ENCODE results near the gene FAN1.
"Not testable (repeated sequence)": the region's sequence is repeated elsewhere in the genome, so short reads cannot be mapped to it uniquely, and the experiment has no call there.

The FAN1 gene

DNA sequence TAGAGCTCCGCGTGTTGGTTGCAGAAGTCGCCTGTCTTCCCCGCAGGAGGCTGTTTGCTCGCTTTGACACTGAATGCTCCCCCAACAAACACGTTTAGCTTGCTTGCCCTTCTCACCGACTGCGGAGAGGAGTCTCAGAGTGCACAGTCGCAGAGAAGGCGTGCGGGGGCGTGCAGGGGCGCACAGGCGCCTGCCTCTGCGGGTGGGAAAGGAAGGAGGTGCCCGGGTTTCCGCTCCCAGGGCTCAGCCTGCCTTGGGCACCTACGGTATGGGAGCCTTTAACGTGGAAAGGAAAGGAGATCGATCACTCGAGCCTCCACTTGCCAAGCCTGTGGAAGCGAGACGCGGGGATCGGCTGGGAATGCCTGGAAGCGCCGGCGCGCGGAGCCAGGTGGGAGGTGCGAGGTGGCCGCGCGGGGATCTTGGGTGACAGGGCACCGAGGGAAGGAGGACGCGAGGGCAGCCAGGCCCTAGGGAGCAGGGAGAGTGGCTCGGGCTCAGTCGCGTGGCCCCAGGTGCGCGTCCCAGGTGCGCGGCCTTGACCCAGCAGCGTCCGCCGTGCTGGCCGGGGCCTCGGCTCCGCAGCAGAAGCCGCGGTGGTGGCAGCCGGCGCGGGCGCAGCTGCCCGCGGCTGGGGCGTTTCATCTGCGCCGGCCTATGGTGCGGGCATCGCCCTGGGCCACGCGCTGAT lies at the start of gene FAN1:
Gene FAN1, plus strand, starts transcription at position 419 of the 691 bp plus-strand sequence. CDS start 749 bp downstream, outside the sequence.
- DNase-seq (ENCODE audit: low read depth in 2 of 2) = peak; percentile 71 to 79

DNA sequence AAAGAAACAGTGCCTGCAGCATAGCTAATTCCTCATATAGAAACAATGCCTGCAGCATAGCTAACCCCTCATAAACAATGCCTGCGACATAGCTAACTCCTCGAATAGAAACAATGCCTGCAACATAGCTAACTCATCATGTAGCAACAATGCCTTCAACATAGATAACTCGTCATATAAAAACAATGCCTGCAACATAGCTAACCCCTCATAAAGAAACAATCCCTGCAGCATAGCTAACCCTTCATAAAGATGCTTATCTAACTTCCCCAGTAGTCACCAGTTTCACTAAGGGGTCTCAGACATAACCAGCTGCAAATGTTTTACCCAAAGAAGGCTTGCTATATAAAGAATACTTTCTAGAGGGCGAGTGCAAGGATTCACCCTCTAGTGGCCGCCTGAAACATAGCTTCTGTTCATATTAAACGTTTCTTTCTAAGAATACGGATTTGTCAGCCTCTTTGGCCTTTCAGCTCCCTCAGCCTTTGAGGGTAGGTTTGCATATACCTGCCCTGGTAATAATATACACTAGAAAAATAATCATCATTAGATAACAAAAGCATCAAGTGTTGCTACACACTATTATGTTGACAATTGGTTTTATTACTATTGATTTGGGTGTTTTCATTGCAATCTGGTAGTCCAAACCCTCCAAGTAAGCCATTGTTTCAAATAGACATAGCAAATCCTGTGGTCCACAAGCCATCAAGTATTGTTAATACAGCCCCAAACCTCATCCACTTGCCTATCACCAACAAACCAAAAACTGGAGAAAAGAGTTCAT lies 44.4 kb upstream of the FAN1 start:
- no peak for DNase-seq (ENCODE audit: low read depth in 2 of 2)

DNA sequence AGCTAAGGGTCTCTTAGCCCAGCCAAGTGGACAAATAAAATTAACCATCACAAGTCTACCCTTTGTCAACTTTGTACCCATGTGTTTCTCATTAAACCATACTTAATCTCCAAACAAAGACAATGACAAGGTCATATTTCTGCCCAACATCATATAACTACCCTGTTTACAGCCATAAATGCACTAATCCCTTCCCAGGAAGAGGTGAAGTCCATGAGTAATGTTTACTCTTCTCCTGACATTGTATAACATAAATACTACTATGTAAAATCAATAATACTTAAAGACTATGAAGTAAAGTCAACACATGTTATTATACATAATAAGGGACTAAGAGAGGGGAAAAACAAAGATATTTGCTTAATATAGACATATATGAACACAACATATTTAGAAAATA lies 38.5 kb upstream of the FAN1 start:
- DNase-seq (ENCODE audit: low read depth in 2 of 2) = no peak

DNA sequence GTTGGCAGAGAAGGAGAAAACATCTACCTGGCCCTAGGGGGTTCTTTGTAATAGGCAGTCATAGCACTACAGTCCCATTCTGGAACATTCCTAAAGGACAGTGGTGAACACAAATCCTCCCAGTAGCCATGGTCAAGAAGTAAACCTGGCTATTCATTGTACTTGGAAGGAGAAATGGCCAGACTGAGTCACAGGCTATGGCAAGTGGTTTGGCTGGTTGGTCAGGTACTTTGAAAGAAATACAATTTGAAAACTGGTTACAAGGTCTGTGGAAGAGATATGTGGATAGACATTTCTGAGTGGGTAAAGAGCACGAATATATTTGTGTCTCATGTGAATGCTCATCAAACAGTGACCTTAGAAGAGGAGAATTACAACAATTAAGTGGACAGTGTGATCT lies 33.0 kb upstream of the FAN1 start:
- DNase-seq (ENCODE audit: low read depth in 2 of 2) = no peak

DNA sequence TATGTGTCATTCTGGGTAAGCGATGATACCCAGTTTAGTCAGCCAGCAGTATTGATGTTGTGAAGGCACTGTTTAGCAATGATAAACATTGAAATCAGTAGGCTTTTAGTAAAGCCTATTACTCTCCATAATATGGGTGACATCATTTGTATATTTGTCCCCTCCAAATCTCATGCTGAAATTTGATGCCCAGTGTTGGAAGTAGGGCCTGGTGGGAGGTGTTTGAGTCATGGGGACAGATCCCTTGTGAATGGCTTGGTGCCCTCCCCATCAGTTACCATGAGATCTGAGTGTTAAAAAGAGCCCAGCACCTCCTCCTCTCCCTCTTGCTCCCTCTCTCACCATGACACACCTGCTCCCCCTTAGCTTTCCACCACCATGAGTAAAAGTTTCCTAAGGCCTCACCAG lies 31.4 kb upstream of the FAN1 start:
- peak in 1 of 2 experiments; percentile 4 for DNase-seq (ENCODE audit: low read depth in 2 of 2)

DNA sequence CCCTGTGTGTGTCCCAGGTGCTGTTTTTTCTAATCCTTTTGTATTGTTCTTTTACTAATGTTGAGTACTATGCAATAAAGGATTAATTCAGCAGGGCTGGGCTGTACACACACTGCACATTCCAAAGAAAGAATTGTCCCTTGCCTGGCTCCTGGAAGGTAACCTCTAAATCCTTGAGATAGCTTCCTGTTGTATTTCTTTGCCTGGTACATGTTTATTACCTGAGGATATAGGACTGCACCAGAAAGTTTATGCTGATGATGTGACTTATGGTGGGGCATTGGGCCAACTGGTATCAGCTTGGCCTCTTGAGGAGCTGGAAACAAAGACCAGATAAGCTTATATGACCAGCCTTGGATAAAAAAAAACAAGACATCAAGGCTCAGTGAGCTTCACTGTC lies 26.6 kb upstream of the FAN1 start:
- DNase-seq (ENCODE audit: low read depth in 2 of 2) = no peak

DNA sequence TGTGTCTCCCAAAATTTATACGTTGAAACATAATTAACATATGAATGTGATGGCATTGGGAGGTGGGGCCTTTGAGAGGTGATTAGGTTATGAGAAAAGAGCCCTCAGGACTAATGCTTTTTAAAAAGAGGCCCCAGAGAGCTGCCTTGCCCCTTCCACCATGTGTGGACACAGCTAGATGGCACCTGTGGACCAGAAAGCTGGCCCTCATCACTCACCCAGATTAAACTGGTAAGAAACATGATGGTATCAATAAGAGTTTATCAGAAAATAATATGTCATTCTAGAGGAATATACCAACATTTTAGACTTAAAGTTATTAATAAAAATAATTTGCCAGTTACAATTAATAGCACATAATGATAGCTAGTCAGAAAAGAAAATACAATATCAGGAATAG lies 25.2 kb upstream of the FAN1 start:
- DNase-seq (ENCODE audit: low read depth in 2 of 2) = no peak

DNA sequence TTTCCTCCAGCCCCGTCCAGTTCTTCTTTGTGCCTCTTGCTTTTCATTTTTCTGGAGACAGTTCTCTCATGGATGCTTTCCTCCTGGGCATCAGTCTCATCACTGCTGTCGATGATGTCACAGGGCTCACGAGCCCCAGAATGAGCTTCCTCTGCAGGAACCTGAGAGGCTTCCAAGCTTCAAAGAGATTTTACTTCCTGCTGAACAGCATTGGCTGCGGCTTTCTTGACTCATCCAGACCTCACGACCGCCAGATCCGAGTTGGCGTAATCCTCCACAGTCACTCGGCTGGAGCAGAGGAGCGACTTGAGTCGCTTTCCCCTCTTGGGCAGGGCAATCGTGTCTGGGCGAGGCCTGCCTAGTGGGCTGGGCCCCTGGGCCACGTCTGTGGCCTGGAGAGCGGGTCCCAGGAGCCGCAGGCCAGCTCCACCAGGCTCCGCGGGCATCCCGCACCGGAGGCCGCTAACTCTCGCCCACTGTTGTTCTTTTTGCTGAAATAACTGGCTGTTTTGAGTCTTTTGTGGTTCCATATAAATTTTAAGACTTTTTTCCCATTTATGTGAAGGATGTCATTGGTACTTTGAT lies 20.8 kb upstream of the FAN1 start:
- DNase-seq (ENCODE audit: low read depth in 2 of 2) = no peak

DNA sequence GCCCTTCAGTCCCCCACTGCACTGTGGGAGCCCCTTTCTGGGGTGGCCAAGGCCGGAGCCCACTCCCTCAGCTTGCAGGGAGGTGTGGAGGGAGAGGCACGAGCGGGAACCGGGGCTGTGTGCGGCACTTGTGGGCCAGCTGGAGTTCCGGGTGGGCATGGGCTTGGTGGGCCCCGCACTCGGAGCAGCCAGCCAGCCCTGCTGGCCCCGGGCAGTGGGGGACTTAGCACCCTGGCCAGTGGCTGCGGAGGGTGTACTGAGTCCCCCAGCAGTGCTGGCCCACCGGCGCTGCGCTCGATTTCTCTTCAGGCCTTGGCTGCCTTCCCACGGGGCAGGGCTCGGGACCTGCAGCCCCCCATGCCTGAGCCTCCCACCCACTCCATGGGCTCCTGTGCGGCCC lies 20.0 kb upstream of the FAN1 start:
- DNase-seq (ENCODE audit: low read depth in 2 of 2) = not testable (repeated sequence)

DNA sequence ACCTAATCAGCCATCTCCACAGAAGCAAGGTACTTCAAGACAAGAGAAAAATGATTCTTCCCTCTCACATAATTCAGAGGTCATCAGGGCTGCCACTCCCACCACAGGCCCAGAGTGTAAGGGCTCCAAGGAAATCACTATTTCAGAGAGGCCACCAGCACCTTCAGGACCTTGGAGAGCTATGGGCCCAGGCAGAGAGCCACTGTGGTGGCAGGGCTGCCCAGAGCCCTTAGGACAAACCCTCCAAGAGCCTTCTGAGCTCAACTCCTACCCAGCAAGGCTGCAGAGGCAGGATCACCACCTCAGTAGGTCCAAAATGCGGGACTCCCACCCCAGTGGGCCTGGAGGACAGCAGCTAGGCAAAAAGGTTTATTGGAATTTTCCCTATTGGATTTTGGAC lies 17.9 kb upstream of the FAN1 start:
- no peak for DNase-seq (ENCODE audit: low read depth in 2 of 2)

DNA sequence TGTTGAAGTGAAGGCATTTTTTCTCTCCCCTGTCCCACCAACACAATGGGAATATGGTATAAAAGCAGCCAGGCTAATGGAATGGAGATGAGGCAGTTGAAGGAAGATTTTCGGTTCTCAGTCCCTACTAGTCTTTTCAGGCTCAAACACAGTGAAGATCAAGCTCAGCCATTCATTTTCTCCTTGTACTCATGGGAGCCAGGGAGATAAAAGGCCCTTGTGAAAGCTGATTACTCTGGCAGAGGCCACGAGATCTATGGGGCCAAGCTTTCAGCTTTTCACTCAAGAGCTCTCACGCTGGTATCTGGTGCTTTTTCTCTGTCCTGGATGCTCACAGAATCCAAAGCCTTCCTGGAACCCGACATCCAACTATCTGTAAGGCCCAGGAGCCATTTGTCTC lies 14.5 kb upstream of the FAN1 start:
- no peak for DNase-seq (ENCODE audit: low read depth in 2 of 2)

DNA sequence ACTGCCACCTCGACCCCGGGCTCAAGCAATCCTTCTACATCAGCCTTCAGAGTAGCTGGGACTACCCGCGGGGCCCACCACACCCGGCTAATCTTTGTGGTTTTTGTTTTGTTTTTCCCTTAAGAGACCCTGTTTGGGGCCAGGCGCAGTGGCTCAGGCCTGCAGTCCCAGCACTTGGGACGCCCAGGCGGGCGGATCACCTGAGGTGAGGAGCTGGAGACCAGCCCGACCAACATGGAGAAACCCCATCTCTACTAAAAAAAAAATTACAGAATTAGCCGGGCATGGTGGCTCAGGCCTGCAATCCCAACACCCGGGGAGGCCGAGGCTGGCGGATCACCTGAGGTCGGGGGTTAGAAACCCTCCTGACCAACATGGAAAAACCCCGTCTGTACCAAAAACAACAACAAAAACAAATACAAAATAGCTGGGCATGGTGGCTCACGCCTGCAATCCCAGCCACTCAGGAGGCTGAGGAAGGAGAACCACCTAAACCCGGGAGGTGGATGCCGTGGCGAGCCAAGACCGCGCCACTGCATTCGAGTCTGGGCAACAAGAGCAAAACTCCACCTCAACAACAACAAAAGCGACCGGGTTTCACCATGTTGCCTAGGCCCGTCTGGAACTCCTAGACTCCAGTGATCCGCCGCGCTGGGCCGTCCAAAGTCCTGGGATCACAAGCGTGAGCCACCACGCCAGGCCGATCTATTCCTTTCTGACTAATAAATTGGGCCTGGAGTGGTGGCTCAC lies 8.1 kb upstream of the FAN1 start:
- DNase-seq (ENCODE audit: low read depth in 2 of 2) = no peak

DNA sequence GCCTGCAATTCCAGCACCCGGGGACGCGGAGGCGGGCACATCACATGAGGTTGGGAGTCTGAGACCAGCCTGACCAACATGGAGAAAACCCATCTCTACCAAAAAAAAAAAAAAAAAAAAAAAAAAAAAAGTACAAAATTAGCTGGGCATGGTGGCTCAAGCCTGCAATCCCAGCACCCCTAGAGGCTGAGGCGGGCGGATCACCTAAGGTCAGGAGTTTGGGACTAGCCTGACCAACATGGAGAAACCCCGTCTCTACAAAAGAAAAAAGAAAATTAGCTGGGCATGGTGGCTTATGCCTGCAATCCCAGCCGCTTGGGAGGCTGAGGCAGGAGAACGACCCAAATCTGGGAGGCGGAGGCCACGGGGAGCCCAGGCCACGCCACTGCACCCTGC lies 7.5 kb upstream of the FAN1 start:
- DNase-seq (ENCODE audit: low read depth in 2 of 2) = no peak

DNA sequence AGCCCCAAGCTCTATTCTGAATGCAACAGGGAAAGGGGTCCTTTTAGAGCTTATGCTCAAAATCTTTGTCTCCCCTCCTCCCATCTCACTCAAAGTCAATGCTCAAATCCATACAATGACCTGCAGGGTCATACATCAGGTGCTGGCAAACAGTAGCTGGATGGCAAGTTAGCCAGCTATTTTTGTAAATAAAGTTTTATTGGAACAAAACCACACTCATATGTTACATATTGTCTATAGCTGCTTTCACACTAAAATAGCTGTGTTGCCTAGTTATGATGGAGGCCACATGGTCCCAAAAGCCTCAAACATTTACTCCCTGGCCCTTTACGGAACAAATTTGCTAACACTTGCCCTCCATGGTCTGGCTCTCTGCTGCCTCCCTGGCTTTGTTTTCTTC lies 1.8 kb upstream of the FAN1 start:
- no peak for DNase-seq (ENCODE audit: low read depth in 2 of 2)

DNA sequence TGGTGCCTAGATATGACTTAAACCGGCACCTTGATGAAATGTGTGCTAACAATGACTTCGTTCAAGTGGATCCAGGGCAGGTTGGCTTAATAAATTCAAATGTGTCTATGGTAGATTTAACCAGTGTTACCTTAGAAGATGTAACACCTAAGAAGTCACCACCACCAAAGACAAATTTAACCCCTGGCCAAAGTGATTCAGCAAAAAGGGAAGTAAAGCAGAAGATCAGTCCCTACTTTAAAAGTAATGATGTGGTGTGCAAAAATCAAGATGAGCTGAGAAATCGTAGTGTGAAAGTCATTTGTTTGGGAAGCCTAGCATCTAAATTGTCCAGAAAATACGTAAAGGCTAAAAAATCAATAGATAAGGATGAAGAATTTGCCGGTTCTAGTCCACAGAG lies 1.1 kb downstream of the FAN1 start:
- DNase-seq (ENCODE audit: low read depth in 2 of 2) = no peak

DNA sequence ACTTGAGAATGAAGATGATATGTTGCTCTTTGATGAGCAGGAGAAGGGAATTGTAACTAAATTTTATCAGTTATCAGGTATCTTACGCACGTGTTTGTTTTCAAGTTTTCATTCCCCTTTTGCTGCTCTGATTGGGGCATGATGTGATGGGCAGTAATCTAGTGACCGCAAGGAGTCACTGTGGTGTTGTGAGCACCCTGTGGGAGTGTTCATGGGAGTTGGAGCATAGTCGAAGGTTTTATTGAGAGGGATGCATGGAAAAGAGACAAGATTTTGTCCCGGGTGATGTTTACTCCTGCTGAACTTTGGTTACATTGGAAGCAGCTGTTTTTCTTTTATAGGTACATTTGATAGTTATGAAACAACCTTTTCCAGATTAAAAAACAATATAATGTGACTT lies 2.1 kb downstream of the FAN1 start:
- DNase-seq (ENCODE audit: low read depth in 2 of 2) = no peak

DNA sequence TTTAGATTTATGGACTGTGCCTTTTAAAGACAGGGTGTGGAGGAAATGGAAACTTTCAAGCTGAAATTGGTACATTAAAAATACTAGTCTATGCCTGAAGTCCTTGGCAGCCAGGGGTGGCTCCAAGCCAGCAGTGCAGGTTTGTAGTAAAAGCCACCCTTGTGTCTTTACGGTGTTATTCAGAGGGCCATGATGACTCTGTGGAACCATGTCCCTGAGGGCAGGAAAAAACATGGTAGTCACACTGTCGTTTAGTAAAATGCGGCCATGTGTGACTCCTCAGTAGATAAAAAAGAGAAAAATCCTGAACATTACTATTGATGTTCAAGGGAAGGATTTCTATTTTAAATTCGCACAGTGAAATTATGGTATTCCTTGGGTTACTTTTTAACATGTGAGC lies 2.7 kb downstream of the FAN1 start:
- DNase-seq (ENCODE audit: low read depth in 2 of 2) = no peak

DNA sequence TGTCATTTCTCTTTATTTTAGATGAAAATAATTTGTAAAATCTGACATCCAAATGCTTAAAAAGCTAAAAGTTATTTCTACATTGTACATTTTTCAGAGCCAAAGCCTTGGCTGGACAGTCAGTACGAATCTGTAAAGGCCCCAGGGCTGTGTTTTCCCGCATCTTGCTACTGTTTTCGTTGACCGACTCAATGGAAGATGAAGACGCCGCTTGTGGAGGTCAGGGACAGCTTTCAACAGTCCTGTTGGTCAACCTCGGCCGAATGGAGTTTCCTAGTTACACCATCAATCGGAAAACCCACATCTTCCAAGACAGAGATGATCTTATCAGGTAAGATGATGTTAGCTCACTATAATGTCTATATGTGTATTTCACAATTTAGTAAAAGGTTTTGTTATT lies 10.0 kb downstream of the FAN1 start:
- no peak for DNase-seq (ENCODE audit: low read depth in 2 of 2)

DNA sequence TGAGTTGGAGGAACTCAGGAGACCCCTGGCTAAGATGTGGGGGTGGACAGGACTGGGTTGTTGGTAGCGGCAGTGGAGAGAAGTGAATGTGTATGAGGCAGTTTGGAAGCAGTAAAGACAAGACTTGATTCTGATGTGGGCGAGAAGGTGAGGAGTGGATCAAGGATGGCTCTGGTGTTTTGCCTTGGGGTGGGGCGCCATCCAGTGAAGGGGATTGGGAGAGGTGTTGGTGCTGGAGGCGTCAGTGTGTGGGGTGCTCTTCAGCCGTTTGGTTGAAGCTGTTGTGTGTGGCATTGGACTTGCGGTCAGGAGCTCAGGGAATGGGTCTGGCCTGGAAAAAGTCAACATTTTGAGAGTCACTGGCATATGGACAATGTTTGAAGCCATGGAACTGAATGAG lies 13.3 kb downstream of the FAN1 start:
- no peak for DNase-seq (ENCODE audit: low read depth in 2 of 2)

DNA sequence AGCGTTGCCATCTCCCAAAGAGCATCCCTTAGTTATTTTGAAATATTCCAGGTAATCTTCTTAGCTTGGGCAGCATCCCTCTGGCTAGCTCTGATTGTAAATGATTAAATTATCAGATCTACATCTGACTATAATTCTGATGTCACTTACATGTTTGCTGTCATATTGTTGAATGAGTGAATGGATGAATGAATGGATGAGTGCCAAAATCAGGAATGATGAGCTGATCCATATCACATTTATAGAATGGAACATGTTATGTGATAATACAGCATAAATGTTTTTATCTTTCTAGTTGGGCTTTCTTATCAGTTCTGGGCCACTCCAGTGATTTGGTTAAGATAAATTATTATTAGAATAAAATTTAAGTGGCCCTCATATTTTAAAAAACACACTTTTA lies 14.0 kb downstream of the FAN1 start:
- DNase-seq (ENCODE audit: low read depth in 2 of 2) = no peak

DNA sequence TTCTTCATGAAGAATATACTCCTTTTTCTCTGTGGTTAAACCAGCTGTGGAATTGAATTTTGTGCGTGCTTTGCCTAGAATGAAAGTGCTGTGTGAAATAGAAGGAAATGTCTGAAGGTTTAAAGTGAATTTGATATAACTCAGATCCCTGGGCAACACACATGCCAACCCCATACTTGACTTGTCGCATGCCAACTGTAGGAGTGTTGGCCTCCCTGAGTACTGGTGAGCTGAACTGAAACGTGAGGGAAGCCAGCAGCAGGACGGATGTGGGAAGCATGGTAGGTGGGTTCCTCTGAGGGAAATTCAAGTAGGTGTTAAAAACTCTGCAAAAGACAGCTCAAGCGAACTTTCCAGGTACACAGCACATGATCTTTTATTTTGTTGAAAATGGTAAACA lies 14.7 kb downstream of the FAN1 start:
- DNase-seq (ENCODE audit: low read depth in 2 of 2) = no peak

DNA sequence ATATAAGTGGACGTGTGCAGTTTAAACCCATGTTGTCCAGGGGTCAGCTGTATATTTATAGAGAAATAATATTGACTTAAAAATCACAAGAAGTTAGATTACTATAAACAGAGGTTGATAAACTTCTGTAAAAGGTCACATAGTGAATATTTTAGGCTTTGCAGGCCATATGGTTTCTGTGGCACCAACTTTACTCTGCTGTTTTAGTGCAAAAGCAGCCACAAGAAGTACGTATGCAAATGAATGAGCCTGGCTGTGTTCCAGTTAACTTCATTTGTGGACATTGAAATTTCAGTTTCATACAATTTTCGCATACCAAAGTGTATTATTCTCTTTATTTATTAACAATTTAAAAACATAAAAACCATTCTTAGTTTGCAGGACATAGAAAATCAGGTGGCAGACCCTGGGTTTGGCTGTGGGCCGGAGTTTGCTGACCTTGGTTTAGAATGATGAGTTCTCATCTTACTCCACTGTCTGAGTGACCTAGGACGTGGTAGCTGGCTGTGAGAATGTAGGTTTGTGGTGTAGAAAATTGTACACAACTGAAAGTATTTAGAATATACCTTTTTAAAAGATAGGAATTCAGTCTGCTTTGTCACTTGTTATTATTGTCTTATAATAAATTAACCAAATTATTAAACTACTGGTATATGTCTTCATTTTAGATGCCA lies 16.3 kb downstream of the FAN1 start:
- DNase-seq (ENCODE audit: low read depth in 2 of 2) = no peak
